ENCODE measurements around the gene SIAH2.

The SIAH2 gene

GRCh38 chr3:150763122-150763840 is at the start of gene SIAH2:
Gene SIAH2 (minus strand): TSS chr3:150763169. CDS start chr3:150762849, 320 bp downstream.
- no peak for TF ChIP-seq CTCF (IDR thresholded peaks at IDR 0.05; ENCODE audit: extremely low read depth, missing control alignments)

GRCh38 chr3:150811984-150812383 is 49.0 kb upstream of the SIAH2 start:
- TF ChIP-seq CTCF (IDR thresholded peaks at IDR 0.05; ENCODE audit: extremely low read depth, missing control alignments): no peak

More at GRCh38 chr3:150763122-150763840, at the start of gene SIAH2:
- peak; percentile 93 for DNase-seq (ENCODE audit: low spot score)

GRCh38 chr3:150810641-150811040 is 47.7 kb upstream of the SIAH2 start:
- no peak for TF ChIP-seq CTCF (IDR thresholded peaks at IDR 0.05; ENCODE audit: extremely low read depth, missing control alignments)
- DNase-seq (ENCODE audit: low spot score): no peak

More at GRCh38 chr3:150811984-150812383, 49.0 kb upstream of the SIAH2 start:
- no peak for DNase-seq (ENCODE audit: low spot score)

GRCh38 chr3:150806185-150806835 is 43.3 kb upstream of the SIAH2 start:
- DNase-seq (ENCODE audit: low spot score): no peak
- TF ChIP-seq CTCF (IDR thresholded peaks at IDR 0.05; ENCODE audit: extremely low read depth, missing control alignments): no peak

- no peak for TF ChIP-seq CTCF (IDR thresholded peaks at IDR 0.05; ENCODE audit: extremely low read depth, missing control alignments)
- DNase-seq (ENCODE audit: low spot score): no peak
Measured at GRCh38 chr3:150805354-150805753, 42.4 kb upstream of the SIAH2 start.

GRCh38 chr3:150803440-150803985 is 40.5 kb upstream of the SIAH2 start:
- TF ChIP-seq CTCF (IDR thresholded peaks at IDR 0.05; ENCODE audit: extremely low read depth, missing control alignments): no peak
- DNase-seq (ENCODE audit: low spot score): no peak

- no peak for DNase-seq (ENCODE audit: low spot score)
- no peak for TF ChIP-seq CTCF (IDR thresholded peaks at IDR 0.05; ENCODE audit: extremely low read depth, missing control alignments)
Measured at GRCh38 chr3:150800722-150801121, 37.8 kb upstream of the SIAH2 start.

Data from GM20000 (cell line).